GM12878 (cell line): ENCODE data around the gene CERT1. TPM values are rescaled to one million over a fixed set of nuclear protein-coding genes. Genes with fewer than 3 reads are reported as not detected.
A peak's percentile ranks its signal among the peaks of the same experiment; 100 is the strongest.

ENCODE experiments used
- CEBPB ChIP-seq, 2 experiments: fragments of 150-350 bp in 1 of 2; IDR thresholded peaks; 2 replicates each; pipeline ENCODE4 v1.6.1; 2012 to 2014; ENCODE audit warnings: low read depth in 2 of 2, low read length in 2 of 2, borderline replicate concordance in 1 of 2, inconsistent platforms in 1 of 2
- CREM ChIP-seq: IDR thresholded peaks from 2 replicates; pipeline ENCODE4 v1.6.1; 2014; ENCODE audit warnings: antibody characterized with exemption, low read depth
- CUX1 ChIP-seq: IDR thresholded peaks from 2 replicates; pipeline ENCODE4 v1.6.1; 2012; ENCODE audit warnings: improper control_type of control experiment, low read depth, low read length; ENCODE audit not compliant: insufficient replicate concordance
- ELK1 ChIP-seq: IDR thresholded peaks from 2 replicates; pipeline ENCODE4 v1.6.1; 2012; ENCODE audit warnings: low read depth, low read length, improper control_type of control experiment
- ESRRA ChIP-seq: IDR thresholded peaks from 2 replicates; pipeline ENCODE4 v1.6.1; 2012; ENCODE audit warnings: mild to moderate bottlenecking, low read length, improper control_type of control experiment
- FOS ChIP-seq: IDR thresholded peaks from 3 replicates; pipeline ENCODE4 v1.6.1; 2011; ENCODE audit warnings: borderline replicate concordance; ENCODE audit not compliant: insufficient read length; ENCODE audit errors: extremely low read depth
- IKZF2 ChIP-seq, 2 experiments: fragments of 450-650 bp; IDR thresholded peaks; 2 replicates each; pipeline ENCODE4 v1.6.1; 2017; ENCODE audit warnings: mild to moderate bottlenecking in 2 of 2, moderate library complexity in 2 of 2
- MAX ChIP-seq: IDR thresholded peaks from 2 replicates; pipeline ENCODE4 v1.6.1; 2012; ENCODE audit warnings: low read depth, low read length, improper control_type of control experiment
- MXI1 ChIP-seq: fragments of 150-350 bp; IDR thresholded peaks from 2 replicates; pipeline ENCODE4 v1.6.1; 2011; ENCODE audit warnings: low read depth, mild to moderate bottlenecking, inconsistent platforms, low read length, improper control_type of control experiment
- RB1 ChIP-seq: fragments of 450-650 bp; formaldehyde crosslinking; IDR thresholded peaks from 2 replicates; pipeline ENCODE4 v1.6.1; 2017; ENCODE audit warnings: mild to moderate bottlenecking, borderline replicate concordance
- REST ChIP-seq: IDR thresholded peaks from 2 replicates; pipeline ENCODE4 v1.6.1; 2012; ENCODE audit warnings: mild to moderate bottlenecking, low read depth, low read length
- SKIL ChIP-seq: fragments of 450-650 bp; IDR thresholded peaks from 2 replicates; pipeline ENCODE4 v1.6.1; 2017; ENCODE audit warnings: mild to moderate bottlenecking, low read depth, inconsistent platforms; ENCODE audit not compliant: poor library complexity, severe bottlenecking
- TCF3 ChIP-seq: IDR thresholded peaks from 2 replicates; pipeline ENCODE4 v1.6.1; 2012; ENCODE audit warnings: low read depth, mild to moderate bottlenecking, low read length, borderline replicate concordance; ENCODE audit not compliant: insufficient read depth
- polyA plus RNA-seq, 11 experiments: library from polyadenylated mRNA; depleted of rRNA in 4 of 11; unstranded in 6 of 11; stranded (reverse) in 5 of 11; fragments of >200 nt; fragmentation: Nextera tagmentation in 4 of 11; fragmentation: Illumina TruSeq in 1 of 11; extraction: Ambion mirVana in 4 of 11; extraction: Trizol in 1 of 11; gene quantifications; 1 replicate in 1 of 11; 2 replicates in 10 of 11; pipeline versions ENCODE4 v1.2.1 to v1.2.3, GENCODE V29; 2011 to 2016; ENCODE audit warnings: inconsistent platforms in 2 of 11, missing spikeins in 2 of 11, low read depth in 1 of 11
- total RNA-seq, 4 experiments: library from RNA; depleted of rRNA in 3 of 4; stranded (reverse); fragments of >200 nt in 3 of 4; fragmentation: Illumina TruSeq in 1 of 4; extraction: Trizol in 1 of 4; gene quantifications; 2 replicates each; pipeline versions ENCODE4 v1.2.1 to v1.2.3, GENCODE V29; 2013 to 2021

Gene CERT1
- total and polyA plus RNA-seq, 10 of the 15 experiments (the other 5 are each of a cell fraction or from before 2014, with no cell fraction given) = 7.7 to 36.7 (median 25.6) TPM

GRCh38 chr5:75511435-75512382, at the start of gene CERT1, which contains the start of gene POLK (continued):
- TF ChIP-seq ESRRA = no peak
- TF ChIP-seq IKZF2 (IDR thresholded peaks at IDR 0.05) = peak; percentile 97 to 98
- no peak for TF ChIP-seq SKIL
- TF ChIP-seq REST = no peak
- TF ChIP-seq CREM = peak; percentile 81; the same call in 1 of the 2 replicates
- no peak for TF ChIP-seq MAX
- peak; percentile 23; the same call in 1 of the 2 replicates for TF ChIP-seq MXI1
- TF ChIP-seq CUX1 = no peak
- 0 out of 2 replicates have a peak, but pooled peaks have one; percentile 35 for TF ChIP-seq TCF3
- TF ChIP-seq RB1 = peak; percentile 70; the same call in 1 of the 2 replicates
- no peak for TF ChIP-seq CEBPB (IDR thresholded peaks at IDR 0.05; ENCODE audit: borderline replicate concordance in 1 of 2, low read depth in 2 of 2, low read length in 2 of 2)
- no peak for TF ChIP-seq FOS
- TF ChIP-seq ELK1 = no peak
